K562 (cell line): Measurements from ENCODE around the gene TRIM31. TPM values are rescaled to one million over a fixed set of nuclear protein-coding genes. Genes with fewer than 3 reads are reported as not detected.

Source experiments
- ATF1 ChIP-seq, 2 experiments: fragments of 450-650 bp in 1 of 2; IDR thresholded peaks; 2 replicates each; pipeline ENCODE4 v1.6.1; 2016; ENCODE audit warnings: missing compliant biosample characterization in 1 of 2, missing genetic modification characterization in 1 of 2
- CBX8 ChIP-seq: fragments of 200-600 bp; sonication (generic); IDR thresholded peaks from 2 replicates; pipeline ENCODE4 v1.6.1; 2012; ENCODE audit warnings: borderline replicate concordance, mixed run types, low read depth, mild to moderate bottlenecking, moderate library complexity, mixed read lengths, low read length, control low read depth, inconsistent platforms; ENCODE audit not compliant: poor library complexity, severe bottlenecking; ENCODE audit errors: extremely low read depth
- CHD2 ChIP-seq: IDR thresholded peaks from 2 replicates; pipeline ENCODE4 v1.6.1; 2011; ENCODE audit warnings: low read depth, low read length
- PKNOX1 ChIP-seq: fragments of 450-650 bp; IDR thresholded peaks from 2 replicates; pipeline ENCODE4 v1.6.1; 2016
- POLR2AphosphoS5 ChIP-seq: IDR thresholded peaks from 2 replicates; pipeline ENCODE4 v1.6.1; 2011; ENCODE audit warnings: mild to moderate bottlenecking, low read depth, low read length, moderate library complexity; ENCODE audit not compliant: control insufficient read depth, insufficient read depth
- RBM15 ChIP-seq: fragments of 200-400 bp; formaldehyde crosslinking; IDR thresholded peaks from 2 replicates; pipeline ENCODE4 v1.6.1; 2018; ENCODE audit warnings: mild to moderate bottlenecking, low read length, moderate library complexity; ENCODE audit not compliant: insufficient read depth
- TAF1 ChIP-seq: IDR thresholded peaks from 2 replicates; pipeline ENCODE4 v1.6.1; 2011; ENCODE audit warnings: mild to moderate bottlenecking, low read length, moderate library complexity; ENCODE audit not compliant: insufficient read depth, control insufficient read depth, severe bottlenecking; ENCODE audit errors: extremely low read depth
- TCF7L2 ChIP-seq: fragments of 150-350 bp; IDR thresholded peaks from 2 replicates; pipeline ENCODE4 v1.6.1; 2016; ENCODE audit warnings: low read depth, mild to moderate bottlenecking, low read length, moderate library complexity
- TGIF2 ChIP-seq: sonication (generic); formaldehyde crosslinking; IDR thresholded peaks from 2 replicates; pipeline ENCODE4 v1.8.1; 2022; ENCODE audit warnings: mild to moderate bottlenecking, missing genetic modification reagents, moderate library complexity
- ZNF395 ChIP-seq: fragments of 200-800 bp; sonication (Bioruptor generic); IDR thresholded peaks from 2 replicates; pipeline ENCODE4 v1.6.1; 2017; ENCODE audit warnings: missing genetic modification characterization, missing compliant biosample characterization
- polyA plus RNA-seq, 8 experiments: library from polyadenylated mRNA; depleted of rRNA in 4 of 8; stranded (reverse) in 5 of 8; unstranded in 3 of 8; fragments of >200 nt; fragmentation: Nextera tagmentation in 2 of 8; fragmentation: Illumina TruSeq in 1 of 8; extraction: Ambion mirVana in 2 of 8; extraction: Trizol in 1 of 8; gene quantifications; 2 replicates each; pipeline versions ENCODE4 v1.2.1 to v1.2.3, GENCODE V29; 2011 to 2014; ENCODE audit warnings: inconsistent platforms in 1 of 8, missing spikeins in 1 of 8
- total RNA-seq, 7 experiments: library from RNA; depleted of rRNA in 6 of 7; stranded (reverse); fragments of >200 nt in 6 of 7; fragmentation: Illumina TruSeq in 2 of 7; extraction: Trizol in 2 of 7; gene quantifications; 2 replicates each; pipeline versions ENCODE4 v1.2.1 to v1.2.3, GENCODE V29; 2011 to 2021; ENCODE audit warnings: low replicate concordance in 1 of 7
- TF ChIP-seq, protein P1 (sequence below): IDR thresholded peaks from 2 replicates; pipeline ENCODE4 v1.6.1; 2016; ENCODE audit warnings: missing genetic modification characterization, missing compliant biosample characterization

Gene TRIM31
- total and polyA plus RNA-seq, 9 of the 15 experiments (the other 6 are each of a cell fraction or from before 2014, with no cell fraction given), result not detected

GRCh38 chr6:30102970-30103871 is 9.7 kb downstream of the TRIM31 start (continued):
- TF ChIP-seq RBM15 (no peak), CHD2 (no peak), CBX8 (no peak), POLR2AphosphoS5 (no peak), TAF1 (no peak), PKNOX1 (no peak), ATF1 (CRISPR knock-in tag; IDR thresholded peaks at IDR 0.05) (no peak), ATF1 (tag; IDR thresholded peaks at IDR 0.05) (no peak), ZNF395 (CRISPR knock-in tag) (no peak), TGIF2 (CRISPR knock-in tag) (no peak), TCF7L2 (no peak)
- TF ChIP-seq, protein P1, sequence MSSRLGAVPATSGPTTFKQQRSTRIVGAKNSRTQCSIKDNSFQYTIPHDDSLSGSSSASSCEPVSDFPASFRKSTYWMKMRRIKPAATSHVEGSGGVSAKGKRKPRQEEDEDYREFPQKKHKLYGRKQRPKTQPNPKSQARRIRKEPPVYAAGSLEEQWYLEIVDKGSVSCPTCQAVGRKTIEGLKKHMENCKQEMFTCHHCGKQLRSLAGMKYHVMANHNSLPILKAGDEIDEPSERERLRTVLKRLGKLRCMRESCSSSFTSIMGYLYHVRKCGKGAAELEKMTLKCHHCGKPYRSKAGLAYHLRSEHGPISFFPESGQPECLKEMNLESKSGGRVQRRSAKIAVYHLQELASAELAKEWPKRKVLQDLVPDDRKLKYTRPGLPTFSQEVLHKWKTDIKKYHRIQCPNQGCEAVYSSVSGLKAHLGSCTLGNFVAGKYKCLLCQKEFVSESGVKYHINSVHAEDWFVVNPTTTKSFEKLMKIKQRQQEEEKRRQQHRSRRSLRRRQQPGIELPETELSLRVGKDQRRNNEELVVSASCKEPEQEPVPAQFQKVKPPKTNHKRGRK, result no peak
